ENCODE data around the gene KRT71.

The KRT71 gene

DNA sequence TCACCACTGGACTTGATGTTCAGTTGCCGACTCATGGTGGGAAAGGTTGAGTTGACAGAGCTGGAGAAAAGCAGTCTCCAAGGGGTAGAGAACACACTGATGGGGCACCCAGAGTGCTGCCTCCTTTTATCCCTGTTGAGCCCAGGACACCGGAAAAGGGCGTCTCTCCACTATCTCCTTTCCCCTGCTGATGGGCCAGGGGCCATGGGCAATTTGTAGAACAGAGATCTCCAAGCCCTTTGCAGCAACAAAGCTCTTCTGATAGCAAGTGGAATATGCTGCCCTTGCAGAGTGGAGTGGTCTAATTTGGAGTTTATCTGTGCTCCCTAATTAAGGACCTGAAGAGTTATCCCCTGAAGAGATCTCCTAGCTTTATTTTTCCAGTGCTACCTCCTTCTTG, 20.8 kb upstream of the KRT71 start, which contains the start of gene KRT74:
KRT74 (minus strand) TSS at position 101 of the 400 bp plus-strand sequence; CDS start at position 35, 66 bp downstream.
- DNase-seq: no peak

DNA sequence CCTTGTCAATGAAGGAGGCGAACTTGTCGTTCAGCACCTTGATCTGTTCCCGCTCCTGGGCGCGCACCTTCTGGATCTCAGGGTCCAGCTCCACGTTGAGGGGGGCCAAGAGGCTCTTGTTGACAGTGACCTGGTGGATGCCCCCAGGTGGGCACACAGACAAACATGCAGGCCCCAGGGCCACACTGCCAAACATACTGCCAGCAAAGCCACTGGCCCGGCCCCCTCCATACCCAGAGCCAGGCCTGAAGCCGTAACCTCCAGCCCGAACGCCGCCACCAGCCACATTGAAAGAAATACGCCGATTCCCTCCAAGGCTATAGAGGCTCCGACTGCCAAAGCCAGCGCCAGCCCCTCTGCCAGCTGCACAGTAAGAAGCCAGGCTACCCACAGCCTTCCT, 20.4 kb upstream of the KRT71 start:
- DNase-seq: no peak

DNA sequence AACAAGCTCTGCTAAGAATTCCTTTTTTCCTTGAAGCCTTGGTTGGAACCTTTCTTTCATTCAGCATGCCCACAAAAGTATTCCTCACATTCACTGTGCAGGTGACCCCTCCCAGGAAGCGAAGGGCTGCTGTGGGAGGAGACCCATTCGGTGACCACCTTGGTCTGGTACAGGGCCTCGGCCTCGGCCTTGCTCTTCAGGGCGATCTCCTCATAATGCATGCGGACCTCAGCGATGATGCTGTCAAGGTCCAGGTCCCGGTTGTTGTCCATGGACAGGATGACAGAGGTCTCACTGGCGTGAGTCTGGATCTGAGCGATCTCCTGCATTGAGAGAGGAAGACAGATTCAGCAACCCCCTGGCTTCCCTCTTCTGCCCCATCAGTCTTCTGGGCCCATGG, 17.6 kb upstream of the KRT71 start:
- DNase-seq: no peak

DNA sequence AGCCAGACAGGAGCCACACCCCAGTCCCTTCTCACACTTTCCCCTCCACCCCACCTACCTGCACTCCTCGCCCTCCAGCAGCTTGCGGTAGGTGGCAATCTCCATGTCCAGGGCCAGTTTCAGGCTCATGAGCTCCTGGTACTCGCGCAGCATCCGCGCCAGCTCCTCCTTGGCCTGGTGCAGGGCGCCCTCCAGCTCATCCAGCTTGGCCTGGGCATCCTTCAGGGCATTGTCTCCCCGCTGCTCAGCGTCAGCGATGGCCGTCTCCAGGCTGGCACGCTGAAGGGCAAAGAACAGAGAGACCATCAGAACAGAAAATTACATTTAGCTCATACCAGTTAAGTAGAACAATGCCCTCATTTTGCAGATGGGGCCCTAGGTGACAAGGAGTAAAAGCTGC, 15.2 kb upstream of the KRT71 start:
- no peak for DNase-seq

DNA sequence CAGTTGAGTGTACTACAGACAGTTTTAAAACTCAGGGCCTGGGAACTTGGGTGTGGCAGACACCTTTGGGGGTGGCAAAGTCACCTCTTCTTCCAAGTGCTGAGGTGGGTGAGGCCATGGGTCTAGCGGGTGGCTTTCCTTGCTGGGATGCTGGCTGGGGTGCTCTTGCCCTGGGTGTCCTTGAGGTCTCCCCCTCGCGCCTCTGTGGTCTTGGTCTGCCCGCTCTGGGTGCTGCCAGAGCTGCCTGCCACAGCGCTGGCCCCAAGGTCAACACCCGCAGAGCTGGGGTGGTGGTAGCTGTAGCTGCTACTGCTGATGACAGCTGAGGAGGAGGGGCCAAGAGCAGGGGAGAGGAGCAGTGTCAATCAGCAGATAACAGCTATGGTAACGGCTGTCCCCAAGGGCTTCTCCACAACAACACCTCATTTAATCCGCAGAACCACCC, 13.9 kb upstream of the KRT71 start:
- DNase-seq: no peak

DNA sequence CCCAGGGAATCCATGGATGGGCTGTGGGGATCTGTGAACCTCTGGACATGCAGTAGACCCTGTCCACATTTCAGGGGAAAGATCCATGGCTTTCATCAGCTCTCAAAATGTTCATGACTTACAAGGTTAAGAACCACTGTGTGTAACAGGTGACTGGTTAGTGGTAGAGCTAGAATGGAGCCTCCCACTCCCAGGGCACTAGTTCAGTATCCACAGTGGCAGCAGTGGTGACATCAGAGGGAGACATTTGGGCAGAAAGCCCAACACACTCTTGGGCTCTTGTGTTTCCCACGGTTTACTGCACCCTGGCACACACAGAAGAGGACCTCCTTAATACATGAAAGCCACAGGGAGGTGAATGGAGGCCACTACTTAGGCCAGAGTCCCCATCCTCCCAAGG, 11.6 kb upstream of the KRT71 start:
- DNase-seq: no peak

DNA sequence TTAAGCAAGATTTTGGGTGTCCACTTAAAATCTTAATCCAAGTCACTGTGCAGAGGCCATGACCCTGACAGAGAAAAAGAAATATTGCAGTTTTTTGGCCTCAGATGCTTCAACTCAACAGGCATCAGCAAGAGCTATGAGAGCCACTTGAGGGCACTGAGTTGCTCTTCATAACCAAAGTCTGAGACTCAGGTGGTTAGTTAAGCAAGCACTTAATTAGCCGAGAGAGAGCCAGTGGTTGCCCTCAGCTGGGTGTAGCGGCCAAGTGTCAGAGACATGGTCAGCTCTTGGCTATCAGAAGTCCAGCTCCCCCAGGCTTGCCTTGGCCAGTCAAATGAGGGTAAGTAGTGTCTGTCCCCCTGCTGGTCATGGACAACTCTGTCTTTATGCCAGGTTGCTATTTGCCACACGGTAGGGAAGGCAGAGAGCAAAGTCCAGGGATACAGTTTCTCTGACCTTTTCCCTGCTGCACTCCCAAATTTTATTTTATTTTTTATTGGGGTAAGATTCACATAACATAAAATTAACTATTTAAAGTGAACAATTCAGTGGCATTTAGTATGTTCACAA, 9.0 kb upstream of the KRT71 start:
- DNase-seq: no peak

DNA sequence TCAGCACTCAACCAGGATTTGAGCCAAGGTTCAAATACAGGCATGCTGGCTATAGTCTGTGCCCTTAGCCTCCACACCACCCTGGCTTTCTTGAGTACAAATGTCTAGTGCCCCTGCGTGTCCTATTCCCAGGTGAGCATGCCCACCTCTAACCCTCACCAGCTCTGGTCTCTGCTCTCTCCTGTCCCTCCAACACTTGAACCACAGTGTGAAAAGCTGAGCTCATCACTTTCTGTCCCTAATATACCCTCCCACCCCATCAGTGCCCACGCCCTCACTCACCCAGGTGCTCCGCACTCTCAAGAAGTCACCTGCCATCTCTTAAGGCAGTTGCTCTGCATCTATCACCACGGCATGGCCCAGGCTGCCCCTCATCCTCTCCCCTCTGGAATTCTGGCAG, 7.0 kb upstream of the KRT71 start:
- no peak for DNase-seq

DNA sequence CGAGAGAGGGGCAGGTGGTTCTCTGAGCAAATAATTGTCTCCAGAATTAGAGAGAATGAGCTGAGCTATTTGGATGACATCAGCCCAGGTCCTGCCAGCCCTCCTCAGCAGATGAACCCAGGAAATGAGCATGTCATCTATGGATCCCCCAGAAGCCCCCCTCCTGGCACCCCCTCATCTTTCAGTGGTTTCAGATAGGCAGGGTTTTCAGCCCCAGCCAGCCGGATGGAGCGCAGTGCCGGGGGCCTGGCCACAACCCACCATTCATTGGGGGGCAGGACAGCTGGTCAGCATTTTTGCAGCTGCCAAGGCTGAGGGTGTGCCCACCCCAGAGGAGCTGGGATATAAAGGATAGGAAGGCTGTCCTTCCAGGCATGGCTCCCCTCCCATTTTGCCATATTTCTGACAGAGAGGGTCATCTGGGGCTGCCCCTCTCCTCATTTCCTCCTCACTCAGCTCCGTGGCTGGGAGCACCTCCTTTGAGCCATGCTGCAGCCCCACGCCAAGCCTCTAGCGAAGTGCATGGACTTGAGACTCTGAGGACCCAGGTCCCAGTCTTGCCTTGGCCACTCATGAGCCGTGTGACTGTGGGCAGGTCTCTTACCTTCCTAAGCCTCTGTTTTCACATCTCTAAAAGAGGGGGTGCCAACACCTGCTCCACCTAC, 6.0 kb upstream of the KRT71 start:
- DNase-seq: no peak

DNA sequence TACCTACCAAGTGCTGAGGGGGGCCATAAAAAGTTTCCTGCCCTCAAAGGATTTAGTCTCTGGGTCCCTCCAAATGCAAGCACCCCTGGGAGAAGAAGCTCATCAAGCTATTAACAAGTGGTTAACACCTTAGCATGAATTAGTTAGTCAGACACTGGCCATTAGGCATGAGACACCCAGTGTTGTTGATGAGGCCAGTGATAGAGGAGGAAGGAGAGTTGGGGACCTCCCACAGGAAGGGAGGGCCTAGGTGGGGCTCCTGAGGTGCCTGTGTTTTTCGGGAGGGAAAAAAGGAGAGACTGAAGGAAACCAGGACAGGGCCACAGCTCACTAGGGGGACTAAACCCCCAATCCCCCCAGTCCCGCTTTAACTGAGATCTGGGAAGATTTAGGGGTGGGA, 4.5 kb upstream of the KRT71 start:
- DNase-seq: no peak

DNA sequence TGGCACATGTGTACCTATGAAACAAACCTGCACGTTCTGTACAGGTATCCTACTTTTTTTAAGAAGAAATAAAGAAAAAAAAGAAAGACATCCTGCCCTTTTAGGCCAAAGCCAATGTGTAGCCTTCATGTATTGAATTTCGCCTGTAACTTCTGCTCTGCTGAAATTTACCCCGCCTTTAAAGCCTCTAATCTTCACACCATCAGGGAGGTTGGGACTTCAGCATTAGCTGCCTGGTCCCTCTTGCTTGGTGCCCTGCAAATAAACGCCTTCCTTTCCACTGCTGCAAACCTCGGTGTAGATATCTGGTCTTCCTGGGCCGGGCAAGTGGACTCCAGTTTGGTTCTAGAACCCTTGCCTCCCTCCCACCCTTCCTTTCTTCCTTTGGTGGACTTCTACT, 2.6 kb upstream of the KRT71 start:
- DNase-seq: no peak

DNA sequence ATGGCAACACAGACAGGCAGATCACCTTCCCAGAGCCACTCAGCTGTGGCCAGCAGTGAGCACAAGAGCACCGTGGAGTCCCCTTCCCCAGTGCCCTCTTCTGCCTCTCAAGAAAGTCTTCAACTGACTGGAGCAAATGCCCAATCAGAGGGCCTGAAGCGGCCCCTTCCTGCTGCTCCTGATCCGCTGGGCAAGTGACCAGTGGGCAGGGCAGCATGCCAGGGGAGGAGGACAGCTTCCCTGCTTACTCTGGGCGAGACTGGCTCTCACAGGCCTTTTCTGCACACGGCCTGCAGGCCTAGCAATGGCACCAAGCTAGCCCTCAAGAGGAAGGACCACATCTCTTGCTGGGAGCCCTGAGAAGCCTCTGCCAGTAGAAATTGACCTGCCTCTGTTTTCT, 890 bp downstream of the KRT71 start:
- no peak for DNase-seq

DNA sequence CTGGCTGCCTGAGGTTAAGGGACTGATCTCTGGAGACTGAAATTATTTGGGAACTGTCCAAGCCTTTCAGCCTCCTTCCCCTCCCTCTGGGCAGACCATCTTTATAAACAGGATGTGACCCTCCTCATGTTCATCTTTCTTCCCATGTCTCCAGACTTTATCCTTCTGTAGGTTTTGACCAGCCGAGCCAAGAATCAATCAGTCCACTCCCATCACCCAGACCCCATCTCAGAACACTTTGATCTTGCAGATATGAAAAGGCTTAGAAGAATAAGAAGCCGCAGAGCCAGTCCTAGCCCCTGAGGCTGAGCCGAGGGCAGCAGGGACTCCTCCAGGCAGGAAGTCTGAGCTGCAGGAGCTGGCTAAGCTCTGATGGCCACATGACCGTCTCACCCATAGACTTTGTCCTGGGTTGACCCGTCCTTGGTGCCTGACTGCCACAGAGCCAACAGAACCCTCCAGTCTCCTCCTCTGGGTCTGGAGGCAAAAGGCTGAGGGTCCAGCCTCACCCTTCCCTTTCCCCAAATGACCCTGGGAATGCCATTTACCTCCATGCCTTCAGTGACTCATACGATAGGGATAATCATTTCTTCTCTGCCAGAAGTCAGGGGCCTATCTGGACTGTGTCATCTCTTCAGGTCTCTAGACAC, 1.6 kb downstream of the KRT71 start:
- no peak for DNase-seq

DNA sequence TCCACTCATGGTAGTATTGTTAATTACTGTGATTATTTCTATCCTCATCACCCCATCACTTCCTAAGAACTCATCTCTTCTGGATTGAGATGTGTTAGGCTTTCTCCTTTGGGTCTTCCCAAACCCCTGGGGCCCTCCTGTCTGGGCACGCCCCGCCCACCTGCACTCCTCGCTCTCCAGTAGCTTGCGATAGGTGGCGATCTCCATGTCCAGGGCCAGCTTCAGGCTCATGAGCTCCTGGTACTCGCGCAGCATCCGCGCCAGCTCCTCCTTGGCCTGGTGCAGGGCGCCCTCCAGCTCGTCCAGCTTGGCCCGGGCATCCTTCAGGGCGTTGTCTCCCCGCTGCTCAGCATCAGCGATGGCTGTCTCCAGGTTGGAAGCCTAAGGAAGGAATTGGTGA, 6.8 kb downstream of the KRT71 start:
- DNase-seq: no peak

DNA sequence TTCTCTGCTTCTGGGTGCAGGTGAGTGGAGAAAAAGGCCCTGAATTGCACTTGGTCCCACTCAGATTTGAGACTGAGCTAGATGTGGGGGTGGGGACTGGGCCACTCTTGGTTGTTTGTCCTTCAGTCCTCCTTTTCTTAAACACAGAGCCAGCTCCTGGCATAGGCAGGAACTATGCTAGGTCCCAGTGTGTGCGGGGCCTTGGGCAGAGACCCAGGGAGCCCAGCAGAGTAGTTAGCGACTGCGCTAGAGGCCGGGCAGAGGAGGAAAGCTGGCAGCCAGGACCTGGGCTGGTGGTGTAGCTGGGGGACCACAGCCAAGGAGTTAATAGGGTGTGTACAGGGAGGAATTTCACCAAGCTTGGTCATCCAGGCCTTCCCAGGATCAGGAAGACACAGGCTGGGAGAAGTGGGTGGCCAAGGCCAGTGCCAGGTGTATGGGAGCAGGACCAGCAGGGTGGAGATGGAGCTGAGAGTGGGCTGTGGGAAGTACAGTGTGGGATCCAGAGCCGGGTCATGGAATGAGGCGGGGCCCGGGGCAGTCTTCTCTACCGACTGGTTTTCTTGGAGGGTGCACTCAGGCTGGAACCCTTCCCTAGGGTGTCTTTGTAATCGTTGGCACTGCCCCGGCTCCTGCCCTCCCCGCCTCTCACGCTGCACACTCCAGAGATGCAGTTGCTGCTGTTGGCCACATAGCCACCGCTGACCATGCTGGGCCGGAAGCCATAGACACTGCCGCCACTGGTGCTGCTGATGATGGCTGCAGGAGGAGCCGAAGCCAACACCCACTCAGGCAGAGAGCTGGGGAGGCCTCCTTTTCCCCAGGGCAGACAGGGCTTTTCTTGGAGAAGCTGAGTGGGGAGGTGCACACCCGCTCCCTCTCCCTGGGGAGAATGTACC, 8.7 kb downstream of the KRT71 start:
- no peak for DNase-seq

DNA sequence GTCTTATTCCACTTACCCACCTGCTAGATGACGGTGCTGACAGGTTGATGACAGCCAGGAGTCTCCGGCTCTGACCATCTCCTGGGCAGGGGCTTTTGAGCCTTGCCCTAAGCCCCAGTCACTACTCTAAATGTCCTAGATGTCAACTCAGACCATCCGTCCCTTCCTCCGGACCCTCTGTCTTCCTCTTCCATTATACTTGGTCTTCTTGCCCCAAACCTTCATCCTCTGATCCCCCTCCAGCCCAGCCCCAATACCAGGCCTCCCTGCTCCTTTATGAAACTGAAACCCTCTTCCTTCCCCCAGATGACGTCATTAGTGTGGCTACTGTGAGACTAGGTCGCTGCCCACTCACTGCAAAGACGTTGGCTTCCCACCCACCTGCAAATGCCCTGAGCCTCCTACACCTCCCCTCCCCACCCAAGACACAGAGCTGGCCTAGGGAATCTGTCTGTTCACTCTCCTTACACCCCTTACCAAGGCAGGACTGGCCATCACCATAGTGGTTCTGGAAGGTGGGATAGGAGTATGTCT, 10.1 kb downstream of the KRT71 start:
- DNase-seq: no peak

DNA sequence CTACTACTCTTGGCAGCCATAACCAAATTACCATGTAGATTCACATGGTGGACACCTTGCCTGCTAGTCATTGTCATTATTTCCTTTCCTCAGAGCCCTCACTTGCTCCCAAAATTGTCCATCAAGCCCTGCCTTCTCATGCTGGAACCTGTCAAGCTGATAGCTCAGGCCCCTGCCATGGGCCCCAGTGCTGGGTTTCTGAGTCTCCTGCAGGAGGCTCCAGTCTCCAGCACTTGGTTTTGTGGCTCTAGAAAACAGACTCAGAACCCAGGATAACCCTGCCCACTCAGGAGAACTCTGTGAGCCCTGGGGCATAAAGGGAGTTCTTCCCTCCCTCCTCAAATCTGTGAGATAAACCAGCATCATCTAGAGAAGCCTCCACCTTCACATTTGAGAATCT, 10.8 kb downstream of the KRT71 start:
- DNase-seq: no peak

DNA sequence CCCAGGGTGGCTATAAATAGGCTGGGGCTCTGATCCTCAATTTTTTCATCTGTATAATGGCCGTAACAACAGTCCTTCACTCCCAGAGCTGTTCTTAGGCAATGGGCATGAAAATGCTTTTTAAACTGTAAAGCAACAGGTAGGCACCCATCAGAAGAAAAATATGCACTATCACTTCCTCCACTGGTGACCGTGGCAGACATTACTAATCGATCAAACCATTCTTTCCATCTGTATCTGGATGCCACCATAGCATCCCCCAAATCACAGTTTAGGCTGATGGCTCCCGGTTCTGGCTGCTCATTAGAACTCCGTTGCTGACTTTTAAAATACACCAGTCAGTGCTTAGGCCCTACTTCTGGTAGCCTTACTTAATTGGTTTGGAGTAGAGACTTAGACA, 11.2 kb downstream of the KRT71 start:
- DNase-seq: no peak

DNA sequence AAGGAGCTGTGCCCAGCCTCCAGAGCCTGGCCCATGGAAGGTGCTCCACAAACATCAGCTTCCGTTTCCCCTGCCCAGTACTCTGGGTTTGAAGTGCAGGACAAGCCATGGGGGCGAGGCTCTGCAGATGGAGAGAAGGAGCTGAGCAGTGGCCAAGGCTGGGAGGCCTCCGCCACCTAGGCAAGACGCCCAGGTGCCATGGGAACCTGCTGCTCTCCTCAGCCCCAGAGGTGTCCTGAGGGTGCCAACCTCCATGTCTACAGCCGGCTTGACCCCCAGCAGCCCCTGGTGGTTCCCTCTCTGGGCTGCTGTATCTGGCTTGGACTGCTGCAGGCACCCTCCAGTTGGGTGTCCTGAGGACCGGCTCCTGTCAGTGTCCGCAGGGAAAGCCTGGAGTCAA, 12.4 kb downstream of the KRT71 start:
- DNase-seq: no peak

DNA sequence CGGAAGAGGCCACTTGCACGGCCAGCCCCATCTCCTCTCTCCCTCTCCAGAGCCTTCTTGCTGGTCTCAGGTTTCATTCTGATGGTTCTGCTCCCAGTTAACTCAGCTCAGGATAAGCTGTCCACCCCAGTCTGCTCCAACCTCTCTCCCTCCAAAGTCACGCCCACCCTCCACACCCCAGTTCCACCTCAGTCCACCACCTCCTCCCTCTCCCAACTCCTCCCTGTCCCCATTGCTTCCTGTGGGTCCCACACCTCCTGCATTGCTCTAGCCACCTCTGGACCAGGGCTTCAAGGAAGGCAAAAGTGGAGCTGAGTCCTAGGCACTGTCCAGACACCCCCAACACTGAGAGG, 13.1 kb downstream of the KRT71 start:
- DNase-seq: no peak

DNA sequence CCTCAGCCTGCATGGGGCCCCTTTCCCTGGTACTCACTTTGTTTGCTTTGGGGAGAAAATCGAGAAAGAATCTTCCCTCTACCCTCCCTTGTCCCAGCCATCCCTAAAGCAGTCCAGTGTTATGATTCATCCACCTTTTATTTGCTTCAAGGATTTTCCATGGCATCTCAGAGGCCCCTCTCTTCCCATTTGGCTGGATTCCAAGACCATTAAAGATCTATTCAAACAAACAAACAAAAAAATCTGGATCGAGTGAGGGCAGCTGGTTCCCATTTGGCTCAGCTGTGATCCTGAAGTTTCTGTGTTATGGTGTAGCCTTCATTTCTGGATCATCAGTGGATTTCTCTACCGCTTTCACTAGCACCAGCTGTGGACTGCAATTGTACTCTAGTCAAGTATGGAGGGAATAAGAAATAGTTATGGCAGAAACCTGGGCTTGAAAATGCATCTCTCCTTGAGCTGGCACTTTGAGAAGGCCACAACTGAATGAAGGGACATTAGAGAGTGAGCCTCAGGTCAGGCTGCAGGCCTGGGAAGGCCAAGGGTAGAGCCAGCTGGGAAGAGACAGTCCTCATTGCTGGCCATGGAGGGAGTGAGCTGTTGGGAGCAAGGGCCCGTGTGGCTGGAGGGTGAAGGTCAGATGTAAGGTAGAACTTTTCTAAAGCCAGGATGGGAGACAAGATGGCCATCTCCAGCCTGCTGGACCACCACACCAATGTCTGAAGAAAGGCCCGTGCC, 13.7 kb downstream of the KRT71 start:
- peak; percentile 7 for DNase-seq

DNA sequence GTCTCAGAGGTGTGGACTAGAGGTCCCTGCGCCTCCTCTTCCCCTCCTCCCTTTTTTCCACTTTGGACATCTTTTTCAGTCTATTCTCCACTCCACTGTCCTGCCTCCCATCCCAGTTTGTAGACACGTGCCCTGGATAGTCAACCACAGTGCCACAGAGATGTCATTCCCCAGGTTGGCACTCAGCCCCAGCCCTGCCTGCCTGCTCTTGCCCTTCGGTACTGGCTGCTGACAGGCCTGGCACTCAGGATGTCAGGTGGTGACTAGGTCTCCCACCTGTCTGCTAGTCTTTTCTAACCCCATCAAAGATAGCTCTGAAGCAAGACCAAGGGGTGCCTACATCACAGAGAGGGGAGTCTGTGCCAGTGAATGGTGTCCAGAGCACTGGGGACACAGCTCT, 15.8 kb downstream of the KRT71 start:
- no peak for DNase-seq

DNA sequence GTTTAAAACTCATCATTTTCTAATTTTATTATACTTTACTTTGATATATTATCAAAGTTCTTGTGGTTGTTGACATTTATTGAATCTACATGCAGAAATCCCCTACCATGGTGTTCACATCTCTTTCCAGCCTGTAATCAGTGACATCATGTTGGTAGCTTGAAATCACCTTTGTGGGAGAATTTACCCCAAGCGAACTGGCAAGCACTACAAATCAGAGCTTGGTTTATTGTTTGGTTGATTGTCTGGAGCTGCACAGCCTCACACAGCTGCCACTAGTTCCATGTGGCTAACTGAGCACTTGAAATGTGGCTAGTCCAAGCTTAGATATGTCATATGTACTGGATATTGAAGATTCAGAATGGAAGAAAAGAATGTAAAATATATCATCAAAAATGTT, 17.4 kb downstream of the KRT71 start:
- no peak for DNase-seq

Measured in SHP77 treated with DMSO at 0.1 percent for 48 hours (cell line).